ENCODE results near the gene ERFE. TPM values are rescaled to one million over a fixed set of nuclear protein-coding genes. Genes with fewer than 3 reads are reported as not detected.

Gene ERFE
- total and polyA plus RNA-seq, 2 donors (not counting 3 experiments of a cell fraction or from before 2014, with no cell fraction given) = 0.65 to 1.2 TPM

- BruUV-seq (replicated peaks) = no TSS peak
- Histone ChIP-seq H3K9ac (replicated peaks; ENCODE audit: extremely low read depth, insufficient read depth, low read length) (no peak overlapping the region), H3K4me2 (ENCODE audit: insufficient read depth, low read length) (no peak overlapping the region), H2AFZ (ENCODE audit: low read depth, low read length) (no peak overlapping the region), H3K27me3 (ENCODE audit: control insufficient read depth in 2 of 2, insufficient read depth in 2 of 2, low read length in 2 of 2) (peaks cover 1 to 2% of the 10 kb centered on the region in 2 experiments), H3K79me2 (ENCODE audit: control insufficient read depth, insufficient read depth, low read length) (no peaks in the 10 kb centered on the region), H4K20me1 (replicated peaks; ENCODE audit: control insufficient read depth, extremely low read depth, insufficient read depth, low read length) (no peaks in the 10 kb centered on the region), H3K9me1 (replicated peaks; ENCODE audit: control insufficient read depth, extremely low read depth, insufficient read depth, low read length) (no peaks in the 10 kb centered on the region), H3K36me3 (ENCODE audit: control insufficient read depth in 2 of 2, extremely low read depth in 1 of 2, insufficient read depth in 2 of 2, low read length in 2 of 2) (no peaks in the 10 kb centered on the region), H3K9me3 (replicated peaks; ENCODE audit: control insufficient read depth, insufficient read depth, low read length) (no peaks in the 10 kb centered on the region), H3K27ac (ENCODE audit: insufficient read depth, low read depth, low read length) (no peak overlapping the region), H3K4me1 (ENCODE audit: control insufficient read depth, extremely low read depth, insufficient read depth, low read length) (no peaks in the 10 kb centered on the region), H3K4me3 (replicated peaks in 1 of 3; ENCODE audit: insufficient read depth in 1 of 3, low read depth in 1 of 3, low read length in 3 of 3) (no peak overlapping the region)
- TF ChIP-seq FOS (IDR thresholded peaks at IDR 0.05; ENCODE audit: borderline replicate concordance, insufficient read depth, low read length) (no peak), MAX (IDR thresholded peaks at IDR 0.05; ENCODE audit: insufficient read depth, insufficient read length) (no peak), MYC (IDR thresholded peaks at IDR 0.05; ENCODE audit: low read depth, low read length) (no peak), POLR2AphosphoS5 (IDR thresholded peaks at IDR 0.05; ENCODE audit: insufficient read depth, low read depth, low read length) (no peak), JUN (IDR thresholded peaks at IDR 0.05; ENCODE audit: borderline replicate concordance, insufficient read depth, insufficient read length, low read depth) (no peak), GATA2 (IDR thresholded peaks at IDR 0.05; ENCODE audit: insufficient read depth, insufficient read length, low read depth, low read length) (no peak), POLR2A (IDR thresholded peaks at IDR 0.05; ENCODE audit: low read depth, low read length) (no peak), EZH2 (IDR thresholded peaks at IDR 0.05; ENCODE audit: borderline replicate concordance, low read depth, low read length, severe bottlenecking) (no peak)
- TF ChIP-seq, protein P1, sequence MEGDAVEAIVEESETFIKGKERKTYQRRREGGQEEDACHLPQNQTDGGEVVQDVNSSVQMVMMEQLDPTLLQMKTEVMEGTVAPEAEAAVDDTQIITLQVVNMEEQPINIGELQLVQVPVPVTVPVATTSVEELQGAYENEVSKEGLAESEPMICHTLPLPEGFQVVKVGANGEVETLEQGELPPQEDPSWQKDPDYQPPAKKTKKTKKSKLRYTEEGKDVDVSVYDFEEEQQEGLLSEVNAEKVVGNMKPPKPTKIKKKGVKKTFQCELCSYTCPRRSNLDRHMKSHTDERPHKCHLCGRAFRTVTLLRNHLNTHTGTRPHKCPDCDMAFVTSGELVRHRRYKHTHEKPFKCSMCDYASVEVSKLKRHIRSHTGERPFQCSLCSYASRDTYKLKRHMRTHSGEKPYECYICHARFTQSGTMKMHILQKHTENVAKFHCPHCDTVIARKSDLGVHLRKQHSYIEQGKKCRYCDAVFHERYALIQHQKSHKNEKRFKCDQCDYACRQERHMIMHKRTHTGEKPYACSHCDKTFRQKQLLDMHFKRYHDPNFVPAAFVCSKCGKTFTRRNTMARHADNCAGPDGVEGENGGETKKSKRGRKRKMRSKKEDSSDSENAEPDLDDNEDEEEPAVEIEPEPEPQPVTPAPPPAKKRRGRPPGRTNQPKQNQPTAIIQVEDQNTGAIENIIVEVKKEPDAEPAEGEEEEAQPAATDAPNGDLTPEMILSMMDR (IDR thresholded peaks at IDR 0.05; ENCODE audit: extremely low read depth in 1 of 2, insufficient read depth in 1 of 2, low read depth in 1 of 2, low read length in 2 of 2) = no peak
- intact Hi-C loops (cut with micrococcal nuclease) = no loop called here
- dilution Hi-C loops (cut with MboI; ENCODE audit: extremely low pct_ligation_motif_present, low sequenced_read_pairs) = no loop called here
- DNase-seq (ENCODE audit: low read depth, low spot score) = no peak
- ChIA-PET CTCF (no interaction called here), POLR2A (no interaction called here)
- FAIRE-seq = no peak
Measured at GRCh38 chr2:238123991-238124470, 34.7 kb upstream of the ERFE start.

Measured in endothelial cell of umbilical vein (primary cell).